ENCODE data around the gene MANBA.
"Not testable (repeated sequence)": the region's sequence is repeated elsewhere in the genome, so short reads cannot be mapped to it uniquely, and the experiment has no call there.

Gene MANBA

DNA sequence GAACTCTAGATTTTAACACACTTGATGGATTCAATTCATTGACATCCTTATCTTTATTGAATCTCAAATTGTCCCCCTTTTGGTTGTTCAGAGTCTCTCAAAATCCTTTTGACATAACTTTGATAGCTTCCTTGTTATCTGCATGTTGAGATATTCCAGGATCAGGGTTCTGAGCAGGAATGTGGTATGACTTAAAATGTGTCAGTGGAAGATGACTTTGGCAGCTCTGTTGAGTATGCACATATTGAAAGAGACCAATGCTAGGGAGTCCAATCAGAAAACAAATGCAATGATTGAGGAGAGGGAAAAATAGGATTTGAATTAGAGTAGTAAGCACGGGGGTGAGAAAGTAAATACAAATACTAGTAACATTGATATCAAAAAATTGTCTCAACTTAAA lies 93.8 kb downstream of the MANBA start:
- no peak for DNase-seq

DNA sequence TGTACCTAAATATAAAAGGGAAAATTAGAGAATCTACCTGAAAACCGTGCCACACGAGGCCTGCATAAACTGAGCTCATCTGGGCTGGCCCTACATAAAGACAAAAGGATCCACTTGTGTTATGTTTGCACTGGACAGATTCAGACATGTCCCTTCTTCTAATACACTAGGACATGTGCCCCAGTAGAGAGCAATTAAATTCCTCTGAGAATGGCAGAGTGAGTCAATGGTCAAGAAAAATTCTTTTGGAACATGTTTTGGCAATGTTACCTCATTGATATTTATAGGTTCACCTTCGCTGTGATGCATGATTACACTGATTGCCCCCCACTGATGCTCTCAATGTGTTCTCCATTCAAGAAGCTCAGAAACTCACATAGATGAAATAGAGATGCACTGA lies 95.2 kb downstream of the MANBA start:
- DNase-seq: peak in 2 of 3 experiments; percentile 46 to 79

DNA sequence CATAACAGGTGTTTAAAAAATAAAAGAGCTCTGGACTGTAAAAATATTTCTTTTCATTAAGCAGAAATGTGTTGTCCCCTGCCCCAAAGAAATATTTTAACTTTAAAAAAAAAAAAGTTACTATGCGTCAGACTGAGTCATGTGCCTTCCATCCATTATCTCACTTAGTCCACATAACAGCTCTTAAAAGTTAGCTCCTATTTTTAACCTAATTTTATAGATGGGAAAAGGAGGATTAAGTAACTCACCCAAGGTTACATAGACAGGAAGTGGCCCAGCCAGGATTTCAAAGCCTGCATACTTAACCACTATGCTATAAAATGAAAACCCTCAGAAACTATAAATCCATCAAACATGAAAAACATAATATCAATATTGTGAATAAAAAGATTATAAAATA lies 97.7 kb downstream of the MANBA start:
- no peak for DNase-seq

DNA sequence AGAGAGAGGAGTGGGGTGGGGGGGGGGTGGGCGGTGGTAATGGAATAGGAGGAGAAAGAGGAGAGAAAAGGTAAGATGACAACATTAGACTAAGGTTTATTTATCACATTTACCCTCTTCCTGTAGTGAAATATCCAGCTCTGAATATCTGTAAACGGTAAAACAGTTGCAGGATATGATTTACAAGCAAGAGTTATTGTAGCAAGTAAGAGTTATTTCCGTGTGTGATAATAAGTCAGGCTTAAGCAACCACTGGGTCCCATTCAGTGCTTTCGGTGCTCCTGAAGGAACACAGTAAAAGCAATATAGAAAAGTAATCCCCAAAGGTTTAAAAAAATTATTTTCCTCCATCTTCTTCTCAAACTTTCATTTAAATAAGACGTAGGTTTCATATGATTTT lies 103.6 kb downstream of the MANBA start:
- DNase-seq: no peak

DNA sequence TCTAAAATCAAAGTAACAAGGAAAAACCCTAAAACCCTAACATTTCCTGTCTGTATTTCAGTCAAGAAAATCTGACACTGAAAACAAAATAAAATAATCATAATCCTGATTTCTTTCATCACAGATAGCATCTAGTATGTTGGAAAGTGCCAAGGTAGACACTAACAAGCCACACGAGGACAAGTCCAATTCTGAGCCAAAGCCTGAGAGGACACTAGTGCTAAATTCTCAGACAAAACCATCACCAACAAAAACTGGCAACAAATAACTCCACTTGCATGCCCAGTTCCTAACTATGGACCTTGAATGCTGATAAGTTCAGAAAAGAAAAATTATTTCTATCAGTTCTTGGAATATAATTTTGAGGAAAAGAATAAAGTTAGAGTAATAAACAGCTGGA lies 113.7 kb downstream of the MANBA start:
- DNase-seq: no peak

DNA sequence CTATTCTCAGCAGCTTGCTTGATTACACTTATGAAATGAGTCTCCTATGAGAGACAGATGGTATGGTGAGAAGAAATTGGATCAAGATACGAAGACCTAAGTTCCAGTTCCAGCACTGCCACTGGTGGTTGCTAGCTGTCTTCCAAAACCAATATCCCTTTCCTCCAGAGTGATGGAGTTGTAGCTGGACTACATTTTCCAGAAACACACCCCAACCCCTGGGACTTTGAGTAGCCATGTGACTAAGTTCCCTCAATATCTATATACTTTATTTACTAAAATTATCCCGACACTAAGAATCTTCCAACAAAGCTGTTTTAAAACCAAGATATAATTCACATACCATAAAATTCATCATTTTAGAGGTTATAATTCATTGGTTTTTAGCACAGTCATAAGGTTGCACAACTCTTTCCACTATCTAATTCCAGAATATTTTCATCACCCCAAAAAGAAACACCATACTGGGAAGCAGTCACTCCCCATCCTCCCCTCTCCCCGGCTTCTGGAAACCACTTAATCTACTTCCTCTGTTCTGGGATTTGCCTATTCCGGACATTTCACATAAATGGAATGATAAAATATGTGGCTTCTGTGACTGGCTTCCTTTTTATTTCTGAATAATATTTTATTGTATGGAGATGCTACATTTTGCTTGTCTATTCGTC lies 118.0 kb downstream of the MANBA start:
- no peak for DNase-seq

DNA sequence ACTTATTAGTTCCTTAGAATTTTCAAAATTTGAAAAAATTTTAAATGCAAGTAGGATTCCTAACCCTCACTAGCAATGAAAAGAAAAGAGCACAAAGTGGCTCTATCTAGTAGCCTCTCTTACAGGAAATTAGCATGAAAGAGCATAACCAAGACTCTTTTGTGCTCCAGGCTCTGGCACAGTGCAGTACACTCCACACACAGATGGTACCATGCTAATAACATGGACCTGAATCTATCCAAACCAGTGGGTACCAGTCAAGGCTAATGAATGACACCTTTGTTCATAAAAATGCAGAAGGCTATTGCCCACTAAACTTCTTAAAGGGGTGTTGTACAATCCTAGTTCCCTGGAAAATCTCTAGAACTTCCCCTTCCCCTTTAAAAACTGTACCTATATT lies 119.0 kb downstream of the MANBA start:
- DNase-seq: no peak

DNA sequence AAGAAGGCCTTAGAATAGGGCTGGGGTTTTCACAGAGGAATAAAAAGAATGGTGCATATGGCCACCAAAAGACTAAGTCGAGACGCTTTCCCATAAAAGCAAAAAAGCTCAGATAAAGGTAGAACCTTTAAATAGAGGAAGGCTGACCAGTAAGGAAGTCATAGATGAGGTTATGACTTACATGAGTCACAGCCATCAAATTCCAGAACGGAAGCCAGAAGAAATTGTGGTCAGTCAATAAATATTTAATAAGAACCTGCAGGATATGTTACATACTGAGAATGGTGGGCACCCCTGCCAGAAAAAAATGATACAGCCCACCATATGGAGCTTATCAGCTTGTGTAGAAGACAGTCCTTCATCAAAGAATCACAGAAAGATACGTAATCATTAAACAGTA lies 120.1 kb downstream of the MANBA start:
- no peak for DNase-seq

DNA sequence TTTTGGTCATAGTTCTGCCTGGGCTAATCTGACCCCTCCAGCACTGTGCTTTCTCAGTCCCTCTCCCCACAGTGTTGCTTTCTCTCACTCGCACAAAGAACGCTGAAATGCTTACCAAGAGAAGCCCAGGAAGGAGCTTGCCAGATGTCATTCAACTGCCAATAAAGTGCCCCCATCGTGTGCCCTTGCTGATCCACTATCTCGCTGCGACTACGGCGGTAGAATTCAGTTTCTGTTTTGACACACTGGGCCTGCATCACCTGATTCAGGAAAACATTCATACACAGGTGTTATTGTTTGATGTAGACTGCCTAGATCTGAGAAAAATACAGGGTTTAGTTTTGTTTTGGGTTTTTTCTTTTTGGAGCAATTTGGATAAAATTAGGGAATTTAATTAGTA lies 121.2 kb downstream of the MANBA start:
- no peak for DNase-seq

DNA sequence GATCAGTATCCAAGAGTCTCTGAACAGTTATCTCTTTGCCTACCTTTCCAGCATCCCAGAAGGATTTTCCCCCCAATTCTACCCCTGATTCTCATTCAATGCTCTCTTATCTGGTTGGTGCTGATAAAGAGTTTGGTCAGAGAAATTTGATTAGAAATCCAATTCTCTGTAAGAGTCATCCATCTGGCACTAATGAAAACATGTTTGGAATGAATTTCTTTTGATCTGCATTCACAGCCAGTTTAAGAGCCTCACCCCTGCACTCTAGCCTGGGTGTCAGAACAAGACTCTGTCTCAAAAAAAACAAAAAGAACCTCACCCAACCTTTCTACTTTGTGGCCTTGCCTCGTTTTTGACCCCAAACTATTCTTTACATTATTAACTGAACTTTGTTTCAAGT lies 122.1 kb downstream of the MANBA start:
- no peak for DNase-seq

DNA sequence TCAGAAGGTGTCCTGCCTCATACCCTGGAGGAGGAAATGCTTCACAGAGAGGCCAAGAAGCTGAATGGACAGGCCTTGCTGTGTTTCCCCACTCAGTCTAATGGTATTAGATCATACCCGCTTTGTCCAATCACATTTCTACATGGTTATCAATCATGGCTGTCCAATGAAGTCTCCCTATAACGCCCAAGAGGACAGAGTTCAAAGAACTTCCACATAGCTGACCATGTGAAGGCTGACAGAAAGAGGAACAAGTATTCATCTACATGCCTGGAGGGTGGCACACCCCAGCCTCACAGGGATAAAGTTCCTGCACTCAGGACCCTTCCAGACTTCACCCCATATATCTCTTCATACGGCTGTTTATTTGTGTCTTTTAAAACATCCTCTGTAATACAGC lies 123.4 kb downstream of the MANBA start:
- no peak for DNase-seq

DNA sequence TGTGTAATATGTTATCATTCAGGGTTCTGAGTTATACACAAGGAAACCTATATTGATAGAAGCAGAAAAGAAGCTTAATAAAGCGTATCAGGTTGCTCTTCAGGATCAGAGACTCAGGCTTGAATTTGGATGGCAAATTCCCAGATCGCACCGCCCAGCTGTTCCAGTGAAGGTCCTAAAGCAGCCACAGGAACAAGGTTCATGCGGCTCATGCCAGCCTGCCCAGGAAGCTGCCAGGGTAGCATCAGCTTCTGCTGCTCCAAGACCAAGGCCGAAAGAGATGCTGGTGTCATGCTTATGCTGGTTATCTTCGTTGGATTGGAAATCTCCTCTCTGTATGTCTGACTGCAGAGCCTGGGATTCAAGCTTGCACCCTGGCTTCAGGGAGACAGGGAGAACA lies 127.7 kb downstream of the MANBA start:
- no peak for DNase-seq

DNA sequence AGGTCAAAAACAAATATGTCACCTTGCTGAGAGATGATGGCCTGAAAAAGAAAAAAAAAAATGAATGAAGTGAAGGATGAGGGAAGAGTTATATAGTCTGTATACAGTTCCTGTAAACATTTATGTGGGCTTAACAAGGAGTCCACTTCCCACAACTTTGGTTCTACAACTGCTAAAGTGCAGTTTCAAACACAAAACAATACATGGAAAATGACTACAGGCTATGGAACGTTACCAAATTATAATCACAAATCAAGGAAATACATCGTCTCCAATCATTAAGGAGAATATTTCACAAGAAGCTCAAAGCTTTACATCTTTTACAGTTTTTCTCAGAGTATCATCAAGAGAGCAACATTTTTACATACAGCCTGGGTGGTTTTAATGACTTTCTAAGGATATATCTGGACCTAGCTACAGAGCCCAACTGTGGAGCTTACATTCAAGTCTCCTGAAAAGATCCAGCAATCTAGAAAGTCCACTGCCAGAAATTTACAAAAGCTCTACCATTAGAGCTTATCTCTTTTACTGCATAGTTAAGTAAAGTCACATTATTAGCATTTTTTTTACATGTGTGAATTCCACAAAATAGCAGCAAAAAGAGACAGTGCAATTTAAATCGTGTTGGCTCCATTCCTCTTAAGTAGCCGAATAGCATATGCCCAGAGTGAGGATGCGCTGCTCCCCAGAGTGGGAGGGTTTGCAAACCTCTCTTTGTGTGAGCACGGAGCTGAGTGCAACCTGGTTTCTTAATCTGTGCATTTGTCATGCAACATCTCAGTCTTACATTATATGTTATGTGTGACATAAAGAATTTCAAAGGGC lies 128.3 kb downstream of the MANBA start:
- DNase-seq: no peak

DNA sequence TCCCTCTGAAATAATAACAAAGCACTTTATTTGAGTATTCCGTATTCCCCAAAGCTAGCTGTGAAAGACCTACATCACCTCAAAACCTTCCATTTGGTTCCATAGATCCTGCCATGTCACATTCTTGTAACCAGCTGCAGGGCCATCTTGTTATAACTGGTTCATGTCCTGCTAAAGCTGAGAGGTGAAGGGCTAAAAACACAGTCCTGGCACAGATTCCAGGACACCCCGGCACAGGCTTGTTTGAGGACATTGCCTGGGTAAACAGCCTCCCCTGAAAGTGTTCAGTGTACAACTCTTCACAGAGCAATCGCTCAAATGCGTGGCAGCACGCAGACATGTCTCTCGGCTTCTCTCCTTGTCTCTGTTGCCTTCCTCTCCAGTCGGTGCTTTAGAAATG lies 129.2 kb downstream of the MANBA start:
- DNase-seq: no peak

DNA sequence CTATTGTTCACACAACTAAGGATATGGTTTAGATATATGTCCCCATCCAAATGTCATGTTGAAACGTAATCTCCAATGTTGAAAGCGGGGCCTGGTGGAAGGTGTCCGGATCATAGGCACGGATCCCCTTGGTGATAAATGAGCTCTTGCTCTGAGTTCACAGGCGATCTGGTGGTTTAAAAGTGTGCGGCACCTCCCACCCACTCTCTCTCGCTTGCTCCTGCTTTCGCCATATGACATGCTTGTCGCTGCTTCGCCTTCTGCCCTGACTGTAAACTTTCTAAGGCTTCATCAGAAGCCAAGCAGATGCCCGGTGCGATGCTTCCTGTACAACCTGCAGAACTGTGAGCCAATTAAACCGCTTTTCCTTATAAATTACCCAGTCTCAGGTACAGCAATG lies 131.1 kb downstream of the MANBA start:
- DNase-seq: no peak

DNA sequence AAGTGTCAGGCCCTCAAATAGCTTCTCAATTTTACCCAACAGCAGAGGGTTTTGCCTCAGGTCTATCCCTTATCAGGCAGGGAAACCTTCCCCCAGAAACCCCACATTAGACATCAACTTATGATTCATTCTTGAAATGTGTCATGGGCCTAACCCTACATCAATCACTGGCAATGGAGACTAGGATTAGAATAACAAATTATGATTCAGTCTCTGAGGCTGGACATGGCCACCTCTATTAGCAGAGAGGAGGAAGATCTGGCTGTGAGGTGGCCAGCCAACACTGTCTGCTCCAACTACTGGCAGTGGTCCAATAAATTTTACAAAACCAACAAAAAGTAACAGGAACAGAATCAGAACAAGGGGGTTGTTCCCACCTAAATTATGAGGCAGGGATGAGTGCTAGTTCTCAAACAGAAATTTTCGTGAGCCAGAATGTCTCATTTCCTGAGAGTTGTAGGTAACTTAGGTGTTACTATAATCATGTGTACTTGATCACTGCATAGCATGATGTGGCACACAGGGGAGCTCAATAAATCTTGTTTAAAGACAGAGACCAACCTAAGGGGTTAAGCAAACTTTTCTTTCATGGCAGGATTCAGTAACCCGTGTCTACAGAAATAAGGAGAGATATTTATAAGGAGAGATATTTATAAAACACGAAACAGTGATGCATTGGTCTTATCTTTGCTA lies 132.8 kb downstream of the MANBA start:
- DNase-seq: no peak

DNA sequence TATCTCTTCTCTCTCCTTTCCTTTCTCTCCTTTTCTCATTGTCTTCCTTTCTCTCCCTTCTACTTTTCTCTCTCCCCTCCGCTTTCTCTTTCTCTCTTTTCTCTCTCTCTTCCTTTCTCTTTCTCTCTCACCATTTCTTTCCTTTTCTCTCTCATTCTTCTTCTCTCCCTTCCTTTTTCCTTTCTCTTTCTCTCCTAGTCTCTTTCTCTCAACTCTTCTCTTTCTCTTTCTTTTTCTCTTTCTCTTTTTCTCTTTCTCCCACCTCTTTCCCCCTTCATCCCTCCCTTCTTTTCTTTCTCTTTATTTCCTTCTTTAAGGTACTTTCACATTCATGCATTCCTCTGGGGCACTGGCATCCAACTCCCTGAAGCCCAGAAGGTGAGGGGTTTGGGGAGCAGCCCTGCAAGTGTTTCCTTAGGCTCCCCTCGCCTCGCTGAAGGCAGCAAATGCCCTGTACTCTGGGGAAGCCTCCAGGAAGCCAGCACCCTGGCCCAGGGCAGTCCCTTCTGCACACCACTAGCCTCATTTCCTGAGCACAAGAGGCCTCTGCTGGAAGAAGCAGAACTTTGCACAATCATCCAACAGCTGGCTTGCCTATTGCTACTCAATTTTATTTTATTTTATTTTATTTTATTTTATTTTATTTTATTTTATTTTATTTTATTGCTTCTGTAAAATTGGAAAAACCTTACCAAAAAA lies 135.4 kb downstream of the MANBA start:
- DNase-seq: peak in 1 of 3 experiments; percentile 29

DNA sequence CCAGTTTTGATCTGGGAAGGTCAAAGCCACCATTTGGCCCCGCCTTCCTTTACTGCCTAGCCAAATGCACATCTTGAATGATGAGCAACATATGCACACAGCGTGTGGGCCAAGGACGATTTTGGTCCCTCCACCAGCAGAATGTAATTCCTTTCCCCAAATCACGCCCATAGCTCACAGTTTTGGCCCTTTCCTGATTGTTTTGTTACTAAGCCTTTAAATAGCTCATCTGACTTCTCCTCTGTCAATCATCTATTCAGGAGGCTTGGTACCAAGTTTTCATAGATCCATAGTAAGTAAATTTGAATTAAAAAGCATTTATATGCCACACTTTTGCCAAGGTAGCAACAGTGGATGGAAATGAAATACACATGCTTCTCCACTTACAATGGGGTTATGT lies 136.3 kb downstream of the MANBA start:
- DNase-seq: no peak

DNA sequence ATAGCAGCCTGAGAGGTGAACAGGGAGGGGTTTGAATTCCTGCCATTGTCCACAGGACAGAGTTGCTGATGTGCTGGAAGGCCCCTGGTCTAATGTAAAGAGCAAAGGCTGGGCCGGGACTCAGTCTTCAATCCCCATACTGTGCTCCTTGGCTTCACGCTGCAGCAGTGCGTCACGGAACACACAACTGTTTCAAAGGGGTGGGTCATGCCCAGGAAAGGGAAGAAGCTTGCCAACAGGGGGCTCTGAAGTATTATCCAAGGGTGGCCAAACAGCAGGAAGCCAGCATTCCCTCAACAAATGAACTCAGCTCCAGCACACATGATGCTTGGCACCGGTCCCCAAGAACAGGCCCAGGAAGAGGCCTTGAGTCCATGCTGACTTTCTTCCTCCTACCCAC lies 137.1 kb downstream of the MANBA start:
- DNase-seq: peak; percentile 9 to 84 (median 65)

DNA sequence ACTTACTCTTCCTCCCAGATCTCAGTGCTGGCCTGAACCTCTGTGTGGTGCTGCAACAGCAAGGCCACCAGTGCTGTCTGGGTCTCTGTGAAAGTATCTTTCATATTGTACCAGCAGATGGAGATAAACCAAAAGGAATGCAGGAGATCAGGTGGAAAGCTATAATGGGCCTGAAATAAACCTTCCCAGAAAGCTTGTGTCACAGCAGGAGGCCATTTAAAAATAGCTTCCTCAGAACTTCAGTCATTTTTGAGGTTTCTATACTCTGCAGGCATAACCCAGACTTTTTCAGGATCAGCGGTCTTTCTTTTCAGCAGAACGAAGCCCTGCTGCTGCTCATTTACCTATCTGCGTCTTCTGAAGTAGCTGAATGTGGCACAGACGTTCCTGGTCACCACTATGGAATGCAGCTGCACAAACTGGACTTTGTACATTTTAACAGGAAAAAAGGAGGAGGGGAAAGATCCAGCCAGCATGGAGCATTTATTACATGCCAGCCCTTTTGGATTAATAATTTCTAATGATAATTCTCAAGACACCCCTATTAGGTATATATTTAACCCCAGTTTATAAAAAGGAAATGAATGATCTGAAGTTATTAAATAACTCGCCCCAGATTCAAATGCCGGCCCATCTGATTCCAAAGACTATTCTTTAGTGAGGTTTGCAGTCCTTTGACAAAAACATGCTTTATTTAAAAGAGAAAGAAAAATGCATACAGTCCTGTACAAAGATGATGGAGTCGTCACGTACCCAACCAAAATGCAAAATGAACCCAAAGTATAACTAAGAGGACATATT lies 139.9 kb downstream of the MANBA start:
- DNase-seq: peak; percentile 38 to 82 (median 56)

DNA sequence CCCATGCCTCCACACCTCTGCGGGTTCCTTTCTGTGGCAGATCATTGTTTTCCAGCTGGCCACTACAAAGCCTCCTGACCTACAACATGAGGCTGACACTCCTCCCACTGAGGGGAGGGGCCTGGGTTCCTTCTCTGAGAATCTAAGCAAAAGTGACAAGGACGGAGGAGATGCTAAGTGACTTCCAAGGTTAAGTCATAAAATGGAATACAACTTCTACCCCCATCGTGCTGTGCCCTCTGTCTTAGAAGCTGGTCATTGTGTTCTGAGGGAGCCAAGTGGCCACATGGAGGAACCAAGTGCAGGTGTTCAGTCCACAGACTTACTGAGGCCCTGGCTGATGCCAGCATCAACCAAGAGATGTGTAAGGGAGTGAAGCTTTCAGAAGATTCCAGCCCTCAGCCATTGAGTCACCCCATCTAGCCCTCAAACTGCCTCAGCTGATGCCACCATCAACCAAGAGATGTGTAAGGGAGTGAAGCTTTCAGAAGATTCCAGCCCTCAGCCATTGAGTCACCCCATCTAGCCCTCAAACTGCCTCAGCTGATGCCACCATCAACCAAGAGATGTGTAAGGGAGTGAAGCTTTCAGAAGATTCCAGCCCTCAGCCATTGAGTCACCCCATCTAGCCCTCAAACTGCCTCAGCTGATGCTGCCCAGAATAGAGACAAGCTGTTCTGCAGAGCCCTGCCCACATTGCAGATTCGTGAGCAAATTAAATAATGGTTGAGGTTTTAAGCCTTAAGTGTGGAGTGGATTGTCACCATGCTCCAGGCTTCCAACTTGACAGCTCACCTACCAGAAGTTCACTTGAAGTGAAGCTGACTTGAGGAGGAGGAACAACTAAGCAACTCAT lies 140.8 kb downstream of the MANBA start:
- DNase-seq: not testable (repeated sequence)

DNA sequence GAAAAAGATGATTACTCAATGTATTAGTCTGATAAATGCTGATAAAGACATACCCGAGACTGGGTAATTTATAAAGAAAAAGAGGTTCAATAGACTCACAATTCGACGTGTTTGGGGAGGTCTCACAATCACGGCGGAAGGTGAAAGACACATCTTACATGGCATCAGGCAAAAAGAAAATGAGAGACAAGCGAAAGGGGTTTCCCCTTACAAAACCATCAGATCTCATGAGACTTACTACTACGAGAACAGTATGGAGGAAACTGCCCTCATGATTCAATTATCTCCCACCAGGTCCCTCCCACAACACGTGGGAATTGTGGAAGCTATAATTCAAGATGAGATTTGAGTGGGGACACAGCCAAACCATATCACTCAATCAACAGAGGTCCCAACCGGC lies 141.7 kb downstream of the MANBA start:
- not testable (repeated sequence) for DNase-seq

All from NCI-H1417 (cell line).